ENCODE data around the gene UQCC5. TPM values are rescaled to one million over a fixed set of nuclear protein-coding genes. Genes with fewer than 3 reads are reported as not detected.

Gene UQCC5
- total and polyA plus RNA-seq, 4 donors = 3.3 to 39.9 (median 6.8) TPM

GRCh38 chr3:52509753-52510328 lies 26.6 kb upstream of the UQCC5 start:
- Histone ChIP-seq H3K4me1 (ENCODE audit: control insufficient read depth in 4 of 4, insufficient read depth in 4 of 4, low read length in 3 of 4) (no peaks in the 10 kb centered on the region), H3K4me3 (ENCODE audit: low read depth in 1 of 3, low read length in 3 of 3) (no peak overlapping the region), H3K27ac (ENCODE audit: low read depth in 1 of 2, low read length in 2 of 2) (no peak overlapping the region), H3K9me3 (ENCODE audit: control insufficient read depth in 4 of 4, low read length in 3 of 4) (no peaks in the 10 kb centered on the region), H3K27me3 (ENCODE audit: control insufficient read depth in 4 of 4, insufficient read depth in 4 of 4, low read length in 3 of 4) (no peaks in the 10 kb centered on the region), H3K36me3 (ENCODE audit: control insufficient read depth in 4 of 4, insufficient read depth in 3 of 4, low read depth in 1 of 4, low read length in 3 of 4) (no peaks in the 10 kb centered on the region), H3K9ac (ENCODE audit: low read depth in 1 of 2, low read length in 2 of 2) (no peak overlapping the region)
- WGBS = 76% methylated on average over 12 of the region's 12 CpGs
- TF ChIP-seq TAF1 (conservative IDR thresholded peaks at IDR 0.05) (no peak), MAX (IDR thresholded peaks at IDR 0.05) (no peak), RAD21 (IDR thresholded peaks at IDR 0.05) (no peak), ZBTB33 (IDR thresholded peaks at IDR 0.05) (no peak), EGR1 (IDR thresholded peaks at IDR 0.05; ENCODE audit: low read depth in 2 of 2) (no peak), FOXA2 (IDR thresholded peaks at IDR 0.05) (no peak), FOXA1 (IDR thresholded peaks at IDR 0.05) (no peak), SP1 (IDR thresholded peaks at IDR 0.05) (no peak), REST (IDR thresholded peaks at IDR 0.05) (no peak)
- no peak for DNase-seq (ENCODE audit: low spot score)

DNA sequence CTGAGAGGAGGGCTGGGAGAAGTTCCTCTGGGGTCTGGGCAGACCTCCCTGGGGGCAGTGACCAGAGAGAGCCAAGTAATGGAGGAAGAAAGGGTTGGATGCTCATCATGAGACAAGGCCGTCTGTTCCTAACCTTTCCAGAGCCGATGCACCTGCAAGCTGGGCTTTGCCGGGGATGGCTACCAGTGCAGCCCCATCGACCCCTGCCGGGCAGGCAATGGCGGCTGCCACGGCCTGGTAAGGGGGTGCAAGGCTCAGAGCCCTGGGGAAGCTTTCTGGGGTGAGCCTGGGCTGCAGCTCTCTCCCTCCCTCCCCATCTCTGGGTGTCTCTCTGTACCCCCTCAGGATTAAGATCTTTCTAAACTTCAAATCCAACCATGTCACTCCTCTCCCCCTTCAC lies 24.9 kb upstream of the UQCC5 start:
- no peak for DNase-seq (ENCODE audit: low spot score)
- Histone ChIP-seq H3K27ac (ENCODE audit: low read depth in 1 of 2, low read length in 2 of 2) (no peak overlapping the region), H3K27me3 (ENCODE audit: control insufficient read depth in 4 of 4, insufficient read depth in 4 of 4, low read length in 3 of 4) (no peaks in the 10 kb centered on the region), H3K9ac (ENCODE audit: low read depth in 1 of 2, low read length in 2 of 2) (no peak overlapping the region), H3K4me3 (ENCODE audit: low read depth in 1 of 3, low read length in 3 of 3) (no peak overlapping the region), H3K36me3 (ENCODE audit: control insufficient read depth in 4 of 4, insufficient read depth in 3 of 4, low read depth in 1 of 4, low read length in 3 of 4) (no peaks in the 10 kb centered on the region), H3K4me1 (ENCODE audit: control insufficient read depth in 4 of 4, insufficient read depth in 4 of 4, low read length in 3 of 4) (no peaks in the 10 kb centered on the region), H3K9me3 (ENCODE audit: control insufficient read depth in 4 of 4, low read length in 3 of 4) (no peaks in the 10 kb centered on the region)
- 90% methylated on average over 7 of the region's 7 CpGs for WGBS
- TF ChIP-seq FOXA2 (IDR thresholded peaks at IDR 0.05) = no peak

DNA sequence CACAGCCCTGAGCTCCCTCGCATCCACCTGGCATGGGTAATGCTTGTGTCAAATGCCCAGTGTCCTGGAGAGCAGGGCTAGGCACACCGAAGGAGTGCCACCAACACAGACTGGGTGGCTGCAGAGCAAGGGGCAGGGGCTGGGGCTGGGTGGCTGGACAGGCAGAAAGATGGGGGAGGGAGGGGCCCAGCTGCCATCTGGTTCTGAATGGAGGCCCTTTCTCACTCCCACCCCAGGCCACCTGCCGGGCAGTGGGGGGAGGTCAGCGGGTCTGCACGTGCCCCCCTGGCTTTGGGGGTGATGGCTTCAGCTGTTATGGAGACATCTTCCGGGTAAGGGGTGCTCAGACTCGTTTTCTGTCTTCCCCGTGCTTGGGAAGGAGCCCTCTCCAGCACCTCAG lies 24.3 kb upstream of the UQCC5 start:
- Histone ChIP-seq H3K36me3 (ENCODE audit: control insufficient read depth in 4 of 4, insufficient read depth in 3 of 4, low read depth in 1 of 4, low read length in 3 of 4) (no peaks in the 10 kb centered on the region), H3K9ac (ENCODE audit: low read depth in 1 of 2, low read length in 2 of 2) (no peak overlapping the region)
- DNase-seq (ENCODE audit: low spot score) = no peak
- TF ChIP-seq GABPA (IDR thresholded peaks at IDR 0.05 in 1 of 2, conservative IDR thresholded peaks at IDR 0.05 in 1 of 2) = no peak
- TF ChIP-seq TAF1 (conservative IDR thresholded peaks at IDR 0.05) = no peak
- no peak for TF ChIP-seq RXRA (IDR thresholded peaks at IDR 0.05)
- TF ChIP-seq REST (IDR thresholded peaks at IDR 0.05) = no peak
- TF ChIP-seq HNF4A (conservative IDR thresholded peaks at IDR 0.05) = no peak
- no peak for TF ChIP-seq FOXA2 (IDR thresholded peaks at IDR 0.05)
- TF ChIP-seq YY1 (IDR thresholded peaks at IDR 0.05) = no peak
- no peak for TF ChIP-seq NR2F2 (IDR thresholded peaks at IDR 0.05)
- no peak for TF ChIP-seq ZBTB33 (IDR thresholded peaks at IDR 0.05)
- TF ChIP-seq SP1 (IDR thresholded peaks at IDR 0.05) = no peak
- TF ChIP-seq RAD21 (IDR thresholded peaks at IDR 0.05) = no peak
- TF ChIP-seq ATF3 (IDR thresholded peaks at IDR 0.05) = no peak
- TF ChIP-seq EGR1 (IDR thresholded peaks at IDR 0.05; ENCODE audit: low read depth in 2 of 2) = no peak

More for the DNA sequence above, 24.3 kb upstream of the UQCC5 start:
- 70% methylated on average over 8 of the region's 8 CpGs for WGBS
- Histone ChIP-seq H3K9me3 (ENCODE audit: control insufficient read depth in 4 of 4, low read length in 3 of 4) (no peaks in the 10 kb centered on the region), H3K27me3 (ENCODE audit: control insufficient read depth in 4 of 4, insufficient read depth in 4 of 4, low read length in 3 of 4) (no peaks in the 10 kb centered on the region), H3K4me3 (ENCODE audit: low read depth in 1 of 3, low read length in 3 of 3) (no peak overlapping the region), H3K27ac (ENCODE audit: low read depth in 1 of 2, low read length in 2 of 2) (no peak overlapping the region), H3K4me1 (ENCODE audit: control insufficient read depth in 4 of 4, insufficient read depth in 4 of 4, low read length in 3 of 4) (no peaks in the 10 kb centered on the region)

Measured in liver (tissue), 9 donors.